Dermis blood vessel endothelial cell (primary cell): ENCODE data around the gene MPC2. TPM values are rescaled to one million over a fixed set of nuclear protein-coding genes. Genes with fewer than 3 reads are reported as not detected.

Source experiments
- DNase-seq: peaks from one replicate; pipeline ENCODE4 v3.0.0; 2010
- total RNA-seq: library from RNA; depleted of rRNA; stranded (reverse); fragments of >200 nt; gene quantifications from 2 replicates; pipeline ENCODE4 v1.2.3, GENCODE V29; 2014

MPC2 gene
- 16.2 and 21.6 TPM in 2 replicates for total RNA-seq

- peak; percentile 59 for DNase-seq
Observed at GRCh38 chr1:167936930-167937708, at the start of gene MPC2. Gene MPC2 (minus strand): TSS chr1:167937072. CDS start chr1:167935841, 1,231 bp downstream.

GRCh38 chr1:167984886-167985489 lies 48.1 kb upstream of the MPC2 start:
- no peak for DNase-seq

- no peak for DNase-seq
Observed at GRCh38 chr1:167983797-167984420, 47.0 kb upstream of the MPC2 start.

GRCh38 chr1:167981933-167982332 lies 45.1 kb upstream of the MPC2 start:
- DNase-seq, result no peak

GRCh38 chr1:167977245-167977644 lies 40.4 kb upstream of the MPC2 start:
- DNase-seq, result no peak

- no peak for DNase-seq
Observed at GRCh38 chr1:167974698-167975097, 37.8 kb upstream of the MPC2 start.

- no peak for DNase-seq
Observed at GRCh38 chr1:167973832-167974231, 37.0 kb upstream of the MPC2 start.

- DNase-seq, result no peak
Observed at GRCh38 chr1:167968569-167968968, 31.7 kb upstream of the MPC2 start.

GRCh38 chr1:167966050-167966449 lies 29.2 kb upstream of the MPC2 start:
- DNase-seq, result no peak

GRCh38 chr1:167964646-167965045 lies 27.8 kb upstream of the MPC2 start:
- DNase-seq, result peak; percentile 62

- no peak for DNase-seq
Observed at GRCh38 chr1:167957710-167958109, 20.8 kb upstream of the MPC2 start.

GRCh38 chr1:167955915-167956314 lies 19.0 kb upstream of the MPC2 start:
- DNase-seq, result no peak

- no peak for DNase-seq
Observed at GRCh38 chr1:167950569-167950968, 13.7 kb upstream of the MPC2 start.

- no peak for DNase-seq
Observed at GRCh38 chr1:167949785-167950184, 12.9 kb upstream of the MPC2 start.

- no peak for DNase-seq
Observed at GRCh38 chr1:167947733-167948132, 10.9 kb upstream of the MPC2 start.

GRCh38 chr1:167943541-167943940 lies 6.7 kb upstream of the MPC2 start:
- no peak for DNase-seq

- no peak for DNase-seq
Observed at GRCh38 chr1:167940264-167940663, 3.4 kb upstream of the MPC2 start.

- DNase-seq, result peak; percentile 7
Observed at GRCh38 chr1:167938080-167938636, 1.3 kb upstream of the MPC2 start.

- no peak for DNase-seq
Observed at GRCh38 chr1:167937709-167938010, 788 bp upstream of the MPC2 start.

- peak; percentile 99 for DNase-seq
Observed at GRCh38 chr1:167936068-167936929, 573 bp downstream of the MPC2 start, which contains the start of gene DCAF6. Gene DCAF6 (plus strand): TSS chr1:167936683. CDS start chr1:167936912, 229 bp downstream.

GRCh38 chr1:167935216-167936067 lies 1.4 kb downstream of the MPC2 start:
- peak; percentile 49 for DNase-seq
